Activated T-cell treated with anti-CD3 and anti-CD28 coated beads, Interleukin-2, amount 50 U/mL, for 24 hours (primary cell): Measurements from ENCODE around the gene DNAJC1.

Experiments
- DNase-seq: peaks from one replicate; pipeline ENCODE4 v3.0.0-alpha.2; 2020
- H3K27ac Mint-ChIP-seq: 2 replicates; pipeline ENCODE4 v1.8.0; 2020; ENCODE audit warnings: mild to moderate bottlenecking, mixed read lengths
- H3K27me3 Mint-ChIP-seq: 2 replicates; pipeline ENCODE4 v1.8.0; 2020; ENCODE audit warnings: mixed read lengths
- H3K36me3 Mint-ChIP-seq: 2 replicates; pipeline ENCODE4 v1.8.0; 2020; ENCODE audit warnings: low read depth, mixed read lengths
- H3K4me1 Mint-ChIP-seq: 2 replicates; pipeline ENCODE4 v1.8.0; 2020; ENCODE audit warnings: low read depth, mixed read lengths
- H3K4me3 Mint-ChIP-seq: 2 replicates; pipeline ENCODE4 v1.8.0; 2020; ENCODE audit warnings: mild to moderate bottlenecking, moderate library complexity, mixed read lengths
- H3K9me3 Mint-ChIP-seq: 2 replicates; pipeline ENCODE4 v1.8.0; 2020; ENCODE audit warnings: mixed read lengths

DNAJC1 gene

DNA sequence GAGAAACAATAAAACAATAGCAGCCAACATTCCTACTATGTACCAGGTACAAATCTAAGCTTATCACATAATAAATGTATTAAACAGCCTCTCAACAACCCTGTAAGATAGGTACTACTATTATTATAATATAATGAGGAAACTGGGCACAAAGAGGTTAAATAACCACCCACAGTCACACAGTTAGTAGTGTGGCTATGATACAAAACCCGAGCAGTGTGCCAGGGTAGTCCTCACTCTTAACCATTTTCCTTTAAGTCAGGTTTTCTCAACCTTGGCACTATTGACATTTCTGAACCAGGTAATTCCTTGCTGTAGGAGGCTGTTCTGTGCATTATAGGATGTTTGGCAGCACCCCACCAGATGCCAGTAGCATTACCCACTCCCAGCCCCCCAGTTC lies 48.8 kb downstream of the DNAJC1 start:
- no peaks in the 10 kb centered on the region for H3K9me3 Mint-ChIP-seq
- DNase-seq, result no peak
- no peak overlapping the region for H3K4me3 Mint-ChIP-seq
- no peak overlapping the region for H3K27ac Mint-ChIP-seq
- peaks cover 8% of the 10 kb centered on the region for H3K4me1 Mint-ChIP-seq
- H3K27me3 Mint-ChIP-seq, result no peaks in the 10 kb centered on the region
- no peaks in the 10 kb centered on the region for H3K36me3 Mint-ChIP-seq

DNA sequence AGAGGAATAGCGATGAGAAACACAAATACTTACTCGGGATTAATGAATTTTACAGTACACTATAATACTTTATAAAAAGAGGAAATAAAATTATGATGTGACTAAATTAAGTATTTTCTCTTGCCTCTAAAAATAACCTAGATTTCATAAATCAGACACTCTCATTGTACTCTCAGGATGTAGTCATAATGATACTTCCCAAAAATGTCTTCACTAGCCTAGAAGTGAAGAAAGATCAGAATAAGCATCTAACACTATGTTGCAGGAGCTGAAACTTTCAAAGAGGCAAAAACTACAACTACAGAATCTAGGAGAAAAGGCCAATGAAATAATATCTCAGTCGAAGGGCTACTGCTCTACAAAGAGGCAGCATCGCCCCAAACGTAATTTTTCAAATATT lies 49.4 kb downstream of the DNAJC1 start:
- no peak overlapping the region for H3K27ac Mint-ChIP-seq
- H3K27me3 Mint-ChIP-seq, result no peaks in the 10 kb centered on the region
- DNase-seq, result no peak
- H3K4me1 Mint-ChIP-seq, result peaks cover 8% of the 10 kb centered on the region
- no peak overlapping the region for H3K4me3 Mint-ChIP-seq
- no peaks in the 10 kb centered on the region for H3K9me3 Mint-ChIP-seq
- H3K36me3 Mint-ChIP-seq, result no peaks in the 10 kb centered on the region

DNA sequence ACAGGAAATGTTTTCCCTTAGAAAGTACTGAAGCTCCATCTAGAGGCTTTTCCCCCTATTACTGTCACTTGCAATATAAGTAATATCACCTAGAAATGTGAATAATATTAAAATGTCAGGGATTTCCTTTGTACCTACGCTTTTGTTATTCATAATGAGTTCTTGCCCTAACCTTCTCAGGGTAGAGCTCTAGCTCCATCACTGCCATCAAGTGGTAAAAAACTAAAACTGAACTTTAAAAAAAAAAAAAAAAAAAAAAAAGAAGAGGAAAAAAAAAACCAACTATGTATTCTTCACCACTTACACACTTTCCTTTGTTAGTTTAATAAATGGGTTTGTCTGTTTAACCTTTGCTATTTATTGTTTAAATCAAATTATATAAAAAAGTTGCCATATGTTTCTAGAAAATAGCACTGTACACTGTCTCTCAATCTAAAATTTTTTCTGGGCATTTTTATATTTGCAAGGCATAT lies 49.9 kb downstream of the DNAJC1 start:
- H3K36me3 Mint-ChIP-seq, result no peaks in the 10 kb centered on the region
- no peak for DNase-seq
- H3K9me3 Mint-ChIP-seq, result no peaks in the 10 kb centered on the region
- H3K27me3 Mint-ChIP-seq, result no peaks in the 10 kb centered on the region
- H3K4me3 Mint-ChIP-seq, result no peak overlapping the region
- no peak overlapping the region for H3K27ac Mint-ChIP-seq
- peaks cover 8% of the 10 kb centered on the region for H3K4me1 Mint-ChIP-seq

DNA sequence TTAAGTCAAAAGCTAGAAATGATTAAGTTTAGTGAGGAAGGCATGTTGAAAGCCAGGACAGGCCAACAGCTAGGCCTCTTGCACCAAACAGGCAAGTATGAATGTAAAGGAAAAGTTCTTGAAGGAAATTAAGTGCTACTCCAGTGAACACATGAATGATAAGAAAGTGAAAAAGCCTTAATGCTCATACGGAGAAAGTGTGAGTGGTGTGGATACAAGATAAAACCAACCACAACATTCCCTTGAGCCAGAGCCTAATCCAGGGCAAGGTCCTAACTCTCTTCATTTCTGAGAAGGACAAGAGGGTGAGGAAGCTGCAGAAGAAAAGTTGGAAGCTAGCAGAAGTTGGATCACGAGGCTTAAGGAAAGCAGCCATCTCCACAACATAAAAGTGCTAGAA lies 53.0 kb downstream of the DNAJC1 start:
- Mint-ChIP-seq H3K4me3 (no peak overlapping the region), H3K4me1 (peaks cover 9% of the 10 kb centered on the region), H3K27me3 (no peaks in the 10 kb centered on the region), H3K27ac (no peak overlapping the region), H3K9me3 (no peaks in the 10 kb centered on the region), H3K36me3 (no peaks in the 10 kb centered on the region)
- DNase-seq, result no peak

DNA sequence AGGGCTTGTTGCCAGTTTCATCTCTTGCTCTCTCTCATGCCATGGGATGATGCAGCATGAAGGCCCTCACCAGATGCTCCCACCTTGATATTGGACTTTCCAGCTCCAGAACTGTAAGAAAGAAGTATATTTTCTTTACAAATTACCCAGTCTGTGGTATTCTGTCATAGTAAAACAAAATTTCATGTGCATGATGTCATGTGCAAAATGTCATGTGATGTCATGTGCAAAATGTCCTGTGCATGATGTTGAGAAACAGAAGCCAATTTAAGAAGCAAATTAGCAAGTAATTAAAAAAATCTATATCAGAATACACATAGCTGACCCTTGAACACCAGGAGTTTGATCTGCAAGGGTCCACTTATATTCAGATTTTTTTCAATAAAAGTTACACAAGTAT lies 56.6 kb downstream of the DNAJC1 start:
- H3K4me3 Mint-ChIP-seq, result no peak overlapping the region
- H3K27me3 Mint-ChIP-seq, result no peaks in the 10 kb centered on the region
- H3K9me3 Mint-ChIP-seq, result no peaks in the 10 kb centered on the region
- DNase-seq, result no peak
- H3K27ac Mint-ChIP-seq, result no peak overlapping the region
- H3K4me1 Mint-ChIP-seq, result peaks cover 25% of the 10 kb centered on the region
- H3K36me3 Mint-ChIP-seq, result peaks cover 2% of the 10 kb centered on the region

DNA sequence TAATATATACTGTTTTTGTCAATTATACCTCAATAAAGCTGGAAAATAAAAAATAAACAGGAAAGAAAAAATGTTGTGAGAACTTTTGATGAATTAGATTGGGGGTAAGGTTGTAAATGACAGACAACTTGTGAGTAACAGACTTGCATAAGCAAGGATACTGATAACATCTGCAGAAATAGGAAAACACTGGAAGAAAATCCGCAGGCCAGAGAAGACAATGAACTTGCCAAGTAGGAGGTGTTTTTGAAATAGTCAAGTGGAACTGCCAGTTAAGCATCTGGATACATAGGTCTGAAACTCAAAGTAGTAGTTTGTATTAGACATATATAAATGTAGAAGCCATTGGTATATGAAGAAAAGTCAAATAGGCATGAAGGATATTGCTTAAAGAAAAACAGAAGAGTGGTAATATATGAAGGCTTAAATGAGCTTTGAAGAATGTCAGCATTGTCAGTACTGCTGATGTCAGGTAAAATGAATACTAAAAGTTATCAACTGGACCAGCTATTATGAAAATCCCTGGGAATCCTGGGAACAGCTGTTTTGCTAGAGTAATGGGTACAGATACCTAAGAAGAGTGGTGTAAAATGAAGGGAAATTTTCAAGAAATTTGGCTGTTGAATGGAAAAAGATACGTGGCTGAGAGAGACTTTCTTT lies 58.7 kb downstream of the DNAJC1 start:
- H3K27me3 Mint-ChIP-seq, result no peaks in the 10 kb centered on the region
- no peak overlapping the region for H3K27ac Mint-ChIP-seq
- peaks cover 2% of the 10 kb centered on the region for H3K36me3 Mint-ChIP-seq
- H3K4me3 Mint-ChIP-seq, result no peak overlapping the region
- no peaks in the 10 kb centered on the region for H3K9me3 Mint-ChIP-seq
- peaks cover 20% of the 10 kb centered on the region for H3K4me1 Mint-ChIP-seq
- DNase-seq, result no peak

DNA sequence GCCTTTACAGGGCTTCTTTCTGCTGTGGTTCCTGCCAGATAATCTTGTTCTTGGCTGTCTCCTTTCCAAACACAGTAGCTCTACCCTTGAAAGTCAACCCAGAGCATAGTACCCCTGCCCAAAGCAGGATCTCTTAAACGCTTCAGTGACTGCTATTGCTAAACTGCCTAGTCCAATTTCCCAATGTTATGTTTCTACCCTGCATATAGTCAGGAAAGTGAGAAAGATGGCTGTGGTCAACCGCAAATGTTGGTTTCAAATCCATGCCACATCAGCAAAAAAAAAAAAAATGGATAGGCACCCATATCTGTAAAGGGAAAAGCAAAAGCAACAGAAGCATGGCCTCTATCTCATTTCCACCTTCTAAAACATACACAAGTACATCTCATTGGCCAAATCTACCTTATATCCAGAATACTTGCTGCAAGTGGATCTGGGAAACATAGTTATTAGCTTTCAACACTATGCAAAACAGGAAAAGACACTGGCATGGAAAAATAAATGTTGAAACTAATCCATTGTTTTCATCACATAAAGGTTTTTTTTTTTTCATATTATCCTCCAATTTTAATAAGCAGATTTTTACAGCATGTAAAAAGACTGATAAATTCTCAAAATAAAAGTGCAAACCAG lies 59.8 kb downstream of the DNAJC1 start:
- Mint-ChIP-seq H3K36me3 (peaks cover 8% of the 10 kb centered on the region), H3K4me1 (peaks cover 20% of the 10 kb centered on the region), H3K9me3 (no peaks in the 10 kb centered on the region), H3K27me3 (no peaks in the 10 kb centered on the region), H3K27ac (no peak overlapping the region), H3K4me3 (no peak overlapping the region)
- DNase-seq, result no peak

DNA sequence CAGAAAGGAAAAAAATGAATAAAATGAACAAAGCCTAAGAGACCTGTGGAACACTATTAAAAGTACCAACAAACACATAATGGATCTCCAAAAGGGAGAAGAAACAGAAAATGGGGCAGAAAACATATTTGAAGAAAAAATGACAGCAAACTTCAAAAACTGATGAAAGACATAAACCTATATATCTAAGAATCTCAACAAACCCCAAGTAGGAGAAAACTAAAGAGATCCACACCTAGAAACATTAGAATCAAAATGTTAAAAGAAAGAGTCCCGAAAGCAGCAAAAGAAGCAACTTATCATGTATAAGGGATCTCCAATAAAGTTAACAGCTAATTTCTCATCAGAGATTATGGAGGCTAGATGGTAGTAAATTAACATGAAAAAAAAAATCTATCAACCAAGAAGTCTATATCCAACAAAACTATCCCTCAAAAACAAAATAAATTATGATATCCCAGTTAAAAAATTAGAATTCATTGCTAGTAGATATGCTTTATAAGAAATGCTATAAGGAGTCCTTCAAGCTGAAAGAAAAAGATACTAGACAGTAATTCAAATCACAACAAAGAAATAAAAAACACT lies 68.0 kb downstream of the DNAJC1 start:
- no peak for DNase-seq
- Mint-ChIP-seq H3K9me3 (peaks cover 13% of the 10 kb centered on the region), H3K27ac (no peak overlapping the region), H3K4me1 (peaks cover 5% of the 10 kb centered on the region), H3K27me3 (no peaks in the 10 kb centered on the region), H3K4me3 (no peak overlapping the region), H3K36me3 (peaks cover 38% of the 10 kb centered on the region)

DNA sequence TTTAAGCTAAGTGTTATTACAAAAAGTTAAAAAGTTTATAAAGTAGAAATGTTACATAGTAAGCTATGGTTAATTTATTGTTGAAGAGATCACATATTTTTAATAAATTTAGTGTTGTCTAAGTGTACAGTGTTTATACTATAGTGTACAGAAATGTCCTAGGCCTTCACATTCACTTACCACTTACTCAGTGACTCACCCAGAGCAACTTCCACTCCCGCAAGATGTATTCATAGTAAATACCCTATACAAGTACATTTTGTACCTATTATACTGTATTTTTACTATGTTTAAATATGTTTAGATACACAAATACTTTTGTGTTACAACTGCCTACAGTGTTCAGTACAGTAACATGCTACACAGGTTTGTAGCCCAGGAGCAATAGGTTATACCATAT lies 69.2 kb downstream of the DNAJC1 start:
- Mint-ChIP-seq H3K9me3 (peaks cover 13% of the 10 kb centered on the region), H3K4me3 (no peak overlapping the region), H3K27ac (no peak overlapping the region), H3K36me3 (peaks cover 38% of the 10 kb centered on the region), H3K4me1 (peaks cover 5% of the 10 kb centered on the region), H3K27me3 (no peaks in the 10 kb centered on the region)
- DNase-seq, result no peak

DNA sequence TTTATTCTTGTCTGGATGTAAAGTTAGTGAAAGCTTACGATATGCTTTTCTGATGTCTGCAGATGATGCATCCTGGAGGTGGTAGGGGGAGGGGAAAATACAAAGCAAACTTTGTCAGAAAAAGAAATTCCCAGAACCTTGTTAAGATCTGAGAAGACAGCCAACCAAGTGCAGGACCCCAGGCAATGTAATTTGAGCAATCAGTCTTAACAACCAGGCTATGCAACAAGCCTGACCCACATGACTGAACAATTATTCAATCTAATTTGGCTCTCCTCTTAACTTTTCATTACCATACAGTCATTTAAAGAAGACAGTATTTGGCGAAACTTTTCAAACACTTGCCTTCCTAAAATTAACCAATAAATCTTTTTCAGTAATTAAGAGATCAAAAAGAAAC lies 74.5 kb downstream of the DNAJC1 start:
- H3K4me1 Mint-ChIP-seq, result peaks cover 2% of the 10 kb centered on the region
- no peak overlapping the region for H3K4me3 Mint-ChIP-seq
- H3K36me3 Mint-ChIP-seq, result peaks cover 10% of the 10 kb centered on the region
- no peak for DNase-seq
- no peak overlapping the region for H3K27ac Mint-ChIP-seq
- H3K27me3 Mint-ChIP-seq, result no peaks in the 10 kb centered on the region
- H3K9me3 Mint-ChIP-seq, result no peaks in the 10 kb centered on the region

DNA sequence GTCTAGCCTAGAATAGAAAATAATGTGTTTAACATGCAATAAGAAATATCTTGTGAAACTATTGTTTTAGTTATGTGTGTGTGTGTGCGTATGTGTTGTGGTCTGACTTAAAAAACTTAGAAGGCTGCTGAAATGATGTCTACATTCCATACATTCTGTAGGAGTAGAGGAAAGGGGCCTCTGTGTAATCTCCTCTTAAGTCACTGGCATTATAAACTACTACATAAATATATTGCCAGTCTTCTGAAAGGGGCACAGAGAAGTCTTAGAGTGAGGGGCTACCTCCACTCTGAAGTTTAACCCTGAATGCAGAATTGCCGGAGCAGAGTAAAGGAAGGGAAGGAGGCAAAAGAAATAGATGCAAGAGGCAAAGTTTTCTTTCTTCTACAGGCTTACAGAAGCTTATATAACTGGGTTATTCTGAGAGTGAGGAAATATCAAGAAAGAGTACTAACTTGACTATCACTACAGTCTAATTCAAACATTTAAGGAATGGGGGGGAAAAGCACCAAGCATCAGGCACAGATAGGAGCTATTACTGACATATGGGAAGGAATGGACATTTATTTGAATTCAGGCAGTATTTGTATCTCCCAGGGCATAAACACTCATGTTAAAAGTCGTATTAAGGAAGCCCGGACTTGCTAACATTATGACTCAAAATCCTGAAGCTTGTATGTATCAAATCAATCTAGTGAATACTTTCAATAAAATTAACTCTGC lies 75.7 kb downstream of the DNAJC1 start:
- Mint-ChIP-seq H3K27me3 (no peaks in the 10 kb centered on the region), H3K4me3 (no peak overlapping the region), H3K9me3 (no peaks in the 10 kb centered on the region), H3K4me1 (peaks cover 2% of the 10 kb centered on the region), H3K36me3 (peaks cover 10% of the 10 kb centered on the region), H3K27ac (no peak overlapping the region)
- no peak for DNase-seq

DNA sequence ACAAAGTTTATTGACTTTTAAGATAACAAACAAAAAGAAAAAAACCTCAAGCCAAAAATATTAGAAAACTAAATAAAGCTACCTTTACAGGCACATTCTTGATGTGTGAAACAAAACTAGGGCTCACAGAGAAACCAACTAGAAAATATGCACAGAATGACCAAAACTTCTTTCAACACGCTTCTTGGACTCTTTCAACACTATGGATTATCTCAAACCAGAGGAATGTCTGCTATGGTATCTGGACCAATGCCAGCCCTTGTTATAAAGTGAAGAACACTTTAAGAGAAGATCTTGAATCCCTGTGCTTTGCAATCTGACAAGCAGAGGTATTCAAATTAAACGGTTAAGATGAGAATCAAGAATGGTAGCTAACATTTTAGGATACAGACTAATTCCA lies 76.6 kb downstream of the DNAJC1 start:
- H3K4me1 Mint-ChIP-seq, result peaks cover 2% of the 10 kb centered on the region
- peaks cover 10% of the 10 kb centered on the region for H3K36me3 Mint-ChIP-seq
- H3K9me3 Mint-ChIP-seq, result no peaks in the 10 kb centered on the region
- H3K27ac Mint-ChIP-seq, result no peak overlapping the region
- H3K4me3 Mint-ChIP-seq, result no peak overlapping the region
- no peak for DNase-seq
- no peaks in the 10 kb centered on the region for H3K27me3 Mint-ChIP-seq

DNA sequence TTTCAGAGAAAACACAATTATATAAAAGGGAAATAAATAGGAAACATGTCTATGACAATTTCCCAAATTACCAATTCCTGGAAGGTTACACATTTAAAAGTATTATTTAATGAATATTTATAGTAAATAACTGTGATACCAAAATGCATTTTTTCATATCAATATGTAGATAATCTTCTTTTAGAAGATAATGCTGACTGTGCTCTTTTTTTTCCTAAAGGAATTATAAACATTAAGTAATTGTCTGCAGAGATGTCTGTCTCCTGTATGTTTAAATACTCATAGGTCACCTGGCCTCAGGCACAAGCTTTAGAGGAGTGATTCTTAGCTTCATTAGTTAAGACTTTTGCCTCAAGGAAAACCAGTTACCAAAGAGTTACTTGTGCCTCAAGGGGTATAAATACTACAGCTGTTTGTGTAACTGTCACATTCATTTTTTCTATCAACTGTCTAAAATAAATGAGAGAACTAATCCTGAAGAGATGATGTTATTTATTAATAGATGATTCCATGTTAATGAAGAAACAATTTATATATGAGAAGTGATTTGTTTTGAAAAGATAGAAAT lies 77.1 kb downstream of the DNAJC1 start:
- Mint-ChIP-seq H3K27ac (no peak overlapping the region), H3K36me3 (peaks cover 10% of the 10 kb centered on the region), H3K9me3 (no peaks in the 10 kb centered on the region), H3K27me3 (no peaks in the 10 kb centered on the region), H3K4me3 (no peak overlapping the region), H3K4me1 (no peaks in the 10 kb centered on the region)
- no peak for DNase-seq

DNA sequence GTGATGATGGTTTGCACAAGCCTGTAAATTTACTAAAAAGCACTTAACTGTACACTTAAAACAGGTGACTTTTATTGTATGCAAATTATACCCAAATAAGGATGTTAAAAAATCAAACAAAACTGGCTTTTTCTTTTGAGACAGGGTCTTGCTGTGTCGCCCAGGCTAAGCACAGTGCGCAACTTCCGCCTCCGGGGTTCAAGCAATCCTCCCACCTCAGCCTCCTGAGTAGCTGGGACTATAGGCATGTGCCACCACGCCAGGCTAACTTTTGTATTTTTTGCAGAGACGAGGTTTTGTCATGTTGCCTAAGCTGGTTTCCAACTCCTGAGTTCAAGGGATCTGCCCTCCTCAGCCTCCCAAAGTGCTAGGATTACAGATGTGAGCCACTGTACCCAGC lies 77.7 kb downstream of the DNAJC1 start:
- H3K9me3 Mint-ChIP-seq, result no peaks in the 10 kb centered on the region
- H3K27ac Mint-ChIP-seq, result no peak overlapping the region
- peaks cover 10% of the 10 kb centered on the region for H3K36me3 Mint-ChIP-seq
- no peaks in the 10 kb centered on the region for H3K27me3 Mint-ChIP-seq
- H3K4me1 Mint-ChIP-seq, result no peaks in the 10 kb centered on the region
- no peak for DNase-seq
- no peak overlapping the region for H3K4me3 Mint-ChIP-seq
